ENCODE data around the gene DMXL2.
A peak's percentile ranks its signal among the peaks of the same experiment; 100 is the strongest.

DMXL2 gene

DNA sequence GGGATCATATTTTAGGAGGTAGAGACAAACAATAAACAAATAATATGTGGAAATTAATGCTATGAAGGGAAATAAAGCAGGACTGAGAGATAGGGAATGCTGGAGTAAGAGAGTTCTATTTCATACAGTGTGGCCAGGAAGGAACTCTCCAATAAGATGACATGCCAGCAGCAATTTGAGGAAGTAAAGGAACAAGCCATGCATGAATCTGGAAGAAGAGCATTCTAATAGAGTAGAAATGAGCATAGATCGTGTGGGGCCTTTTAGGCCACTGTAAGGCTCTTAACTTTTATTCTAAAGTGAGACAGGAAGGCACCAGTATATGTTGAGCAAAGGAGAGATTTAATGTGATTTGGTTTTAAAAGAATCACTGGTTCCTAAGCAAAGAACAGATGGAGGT lies 126.3 kb downstream of the DMXL2 start:
- TF ChIP-seq ZNF8 (CRISPR knock-in tag; IDR thresholded peaks at IDR 0.05) (no peak), OSR1 (CRISPR knock-in tag; IDR thresholded peaks at IDR 0.05) (no peak), ZNF70 (CRISPR knock-in tag; IDR thresholded peaks at IDR 0.05) (no peak), CSRNP3 (CRISPR knock-in tag; IDR thresholded peaks at IDR 0.05) (no peak), TOX (CRISPR knock-in tag; IDR thresholded peaks at IDR 0.05; ENCODE audit: borderline replicate concordance) (no peak), ISL1 (CRISPR knock-in tag; IDR thresholded peaks at IDR 0.05) (no peak), PATZ1 (CRISPR knock-in tag; IDR thresholded peaks at IDR 0.05; ENCODE audit: borderline replicate concordance) (no peak), TCF4 (CRISPR knock-in tag; IDR thresholded peaks at IDR 0.05; ENCODE audit: borderline replicate concordance) (no peak), ZNF565 (CRISPR knock-in tag; conservative IDR thresholded peaks at IDR 0.05; ENCODE audit: low read depth) (no peak), ZC3H10 (CRISPR knock-in tag; IDR thresholded peaks at IDR 0.05) (no peak)

GRCh38 chr15:51494411-51495314 lies 127.9 kb downstream of the DMXL2 start:
- peak; percentile 61; the same call in 2 of the 3 replicates for ATAC-seq
- TF ChIP-seq PATZ1 (CRISPR knock-in tag; IDR thresholded peaks at IDR 0.05; ENCODE audit: borderline replicate concordance) (no peak), RARB (CRISPR knock-in tag; IDR thresholded peaks at IDR 0.05) (no peak), ISL1 (CRISPR knock-in tag; IDR thresholded peaks at IDR 0.05) (no peak), TCF4 (CRISPR knock-in tag; IDR thresholded peaks at IDR 0.05; ENCODE audit: borderline replicate concordance) (no peak), ZC3H10 (CRISPR knock-in tag; IDR thresholded peaks at IDR 0.05) (no peak), ZFP3 (CRISPR knock-in tag; IDR thresholded peaks at IDR 0.05) (no peak), TOX (CRISPR knock-in tag; IDR thresholded peaks at IDR 0.05; ENCODE audit: borderline replicate concordance) (no peak), ZFP30 (CRISPR knock-in tag; IDR thresholded peaks at IDR 0.05) (no peak), ZNF70 (CRISPR knock-in tag; IDR thresholded peaks at IDR 0.05) (no peak), OSR1 (CRISPR knock-in tag; IDR thresholded peaks at IDR 0.05) (no peak)
- TF ChIP-seq, protein P1, sequence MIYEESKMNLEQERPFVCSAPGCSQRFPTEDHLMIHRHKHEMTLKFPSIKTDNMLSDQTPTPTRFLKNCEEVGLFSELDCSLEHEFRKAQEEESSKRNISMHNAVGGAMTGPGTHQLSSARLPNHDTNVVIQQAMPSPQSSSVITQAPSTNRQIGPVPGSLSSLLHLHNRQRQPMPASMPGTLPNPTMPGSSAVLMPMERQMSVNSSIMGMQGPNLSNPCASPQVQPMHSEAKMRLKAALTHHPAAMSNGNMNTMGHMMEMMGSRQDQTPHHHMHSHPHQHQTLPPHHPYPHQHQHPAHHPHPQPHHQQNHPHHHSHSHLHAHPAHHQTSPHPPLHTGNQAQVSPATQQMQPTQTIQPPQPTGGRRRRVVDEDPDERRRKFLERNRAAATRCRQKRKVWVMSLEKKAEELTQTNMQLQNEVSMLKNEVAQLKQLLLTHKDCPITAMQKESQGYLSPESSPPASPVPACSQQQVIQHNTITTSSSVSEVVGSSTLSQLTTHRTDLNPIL (CRISPR knock-in tag; IDR thresholded peaks at IDR 0.05; ENCODE audit: low read depth), result no peak
- TF ChIP-seq, protein P2, sequence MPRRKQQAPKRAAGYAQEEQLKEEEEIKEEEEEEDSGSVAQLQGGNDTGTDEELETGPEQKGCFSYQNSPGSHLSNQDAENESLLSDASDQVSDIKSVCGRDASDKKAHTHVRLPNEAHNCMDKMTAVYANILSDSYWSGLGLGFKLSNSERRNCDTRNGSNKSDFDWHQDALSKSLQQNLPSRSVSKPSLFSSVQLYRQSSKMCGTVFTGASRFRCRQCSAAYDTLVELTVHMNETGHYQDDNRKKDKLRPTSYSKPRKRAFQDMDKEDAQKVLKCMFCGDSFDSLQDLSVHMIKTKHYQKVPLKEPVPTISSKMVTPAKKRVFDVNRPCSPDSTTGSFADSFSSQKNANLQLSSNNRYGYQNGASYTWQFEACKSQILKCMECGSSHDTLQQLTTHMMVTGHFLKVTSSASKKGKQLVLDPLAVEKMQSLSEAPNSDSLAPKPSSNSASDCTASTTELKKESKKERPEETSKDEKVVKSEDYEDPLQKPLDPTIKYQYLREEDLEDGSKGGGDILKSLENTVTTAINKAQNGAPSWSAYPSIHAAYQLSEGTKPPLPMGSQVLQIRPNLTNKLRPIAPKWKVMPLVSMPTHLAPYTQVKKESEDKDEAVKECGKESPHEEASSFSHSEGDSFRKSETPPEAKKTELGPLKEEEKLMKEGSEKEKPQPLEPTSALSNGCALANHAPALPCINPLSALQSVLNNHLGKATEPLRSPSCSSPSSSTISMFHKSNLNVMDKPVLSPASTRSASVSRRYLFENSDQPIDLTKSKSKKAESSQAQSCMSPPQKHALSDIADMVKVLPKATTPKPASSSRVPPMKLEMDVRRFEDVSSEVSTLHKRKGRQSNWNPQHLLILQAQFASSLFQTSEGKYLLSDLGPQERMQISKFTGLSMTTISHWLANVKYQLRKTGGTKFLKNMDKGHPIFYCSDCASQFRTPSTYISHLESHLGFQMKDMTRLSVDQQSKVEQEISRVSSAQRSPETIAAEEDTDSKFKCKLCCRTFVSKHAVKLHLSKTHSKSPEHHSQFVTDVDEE (CRISPR knock-in tag; IDR thresholded peaks at IDR 0.05), result no peak

More for the DNA sequence above, 126.3 kb downstream of the DMXL2 start:
- ATAC-seq, result no peak

DNA sequence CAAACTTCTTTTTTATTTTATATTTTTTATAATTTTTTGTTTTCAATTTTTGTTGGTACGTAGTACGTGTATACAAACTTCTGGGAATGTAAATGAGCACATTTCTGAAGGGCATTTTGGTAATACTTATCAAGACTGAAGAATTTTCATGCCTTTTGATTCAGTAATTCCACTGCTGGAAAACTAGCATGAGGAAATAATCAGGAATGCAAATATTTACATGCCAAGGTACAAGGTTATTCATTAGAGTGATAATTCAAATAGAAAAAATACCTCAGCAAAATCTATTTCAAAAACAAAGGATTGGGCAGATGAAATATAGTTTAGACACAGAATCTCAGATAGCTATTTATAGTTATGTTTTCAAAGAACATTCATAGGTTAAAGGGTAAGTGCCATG lies 128.7 kb downstream of the DMXL2 start:
- TF ChIP-seq PPARA (CRISPR knock-in tag; IDR thresholded peaks at IDR 0.05; ENCODE audit: borderline replicate concordance) (no peak), BACH2 (CRISPR knock-in tag; IDR thresholded peaks at IDR 0.05; ENCODE audit: borderline replicate concordance) (no peak), TCF4 (CRISPR knock-in tag; IDR thresholded peaks at IDR 0.05; ENCODE audit: borderline replicate concordance) (no peak)
- TF ChIP-seq, protein P3, sequence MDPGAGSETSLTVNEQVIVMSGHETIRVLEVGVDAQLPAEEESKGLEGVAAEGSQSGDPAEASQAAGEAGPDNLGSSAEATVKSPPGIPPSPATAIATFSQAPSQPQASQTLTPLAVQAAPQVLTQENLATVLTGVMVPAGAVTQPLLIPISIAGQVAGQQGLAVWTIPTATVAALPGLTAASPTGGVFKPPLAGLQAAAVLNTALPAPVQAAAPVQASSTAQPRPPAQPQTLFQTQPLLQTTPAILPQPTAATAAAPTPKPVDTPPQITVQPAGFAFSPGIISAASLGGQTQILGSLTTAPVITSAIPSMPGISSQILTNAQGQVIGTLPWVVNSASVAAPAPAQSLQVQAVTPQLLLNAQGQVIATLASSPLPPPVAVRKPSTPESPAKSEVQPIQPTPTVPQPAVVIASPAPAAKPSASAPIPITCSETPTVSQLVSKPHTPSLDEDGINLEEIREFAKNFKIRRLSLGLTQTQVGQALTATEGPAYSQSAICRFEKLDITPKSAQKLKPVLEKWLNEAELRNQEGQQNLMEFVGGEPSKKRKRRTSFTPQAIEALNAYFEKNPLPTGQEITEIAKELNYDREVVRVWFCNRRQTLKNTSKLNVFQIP (CRISPR knock-in tag; IDR thresholded peaks at IDR 0.05; ENCODE audit: borderline replicate concordance, low read depth), result no peak
- no peak for ATAC-seq

Data from SK-N-SH treated with all-trans-retinoic acid at 6 μM for 48 hours (cell line).